ENCODE results near the gene PRRT1.

The PRRT1 gene

DNA sequence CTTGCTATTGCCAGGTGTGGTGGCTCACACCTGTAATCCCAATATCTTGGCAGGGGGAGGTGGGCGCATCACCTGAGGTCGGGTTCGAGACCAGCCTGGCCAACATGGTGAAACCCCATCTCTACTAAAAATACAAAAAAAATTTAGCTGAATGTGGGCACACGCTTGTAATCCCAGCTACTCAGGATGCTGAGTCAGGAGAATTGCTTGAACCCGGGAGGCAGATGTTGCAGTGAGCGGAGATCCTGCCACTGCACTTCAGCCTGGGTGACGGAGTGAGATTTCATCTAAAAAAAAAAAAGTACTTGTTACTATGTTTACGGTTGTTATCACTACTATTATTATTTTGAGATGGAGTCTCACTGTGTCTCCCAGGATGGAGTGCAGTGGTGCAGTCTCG is 5.2 kb upstream of the PRRT1 start:
- no peak overlapping the region for H3K4me3 ChIP-seq (ENCODE audit: low read length)
- TF ChIP-seq, protein P1, sequence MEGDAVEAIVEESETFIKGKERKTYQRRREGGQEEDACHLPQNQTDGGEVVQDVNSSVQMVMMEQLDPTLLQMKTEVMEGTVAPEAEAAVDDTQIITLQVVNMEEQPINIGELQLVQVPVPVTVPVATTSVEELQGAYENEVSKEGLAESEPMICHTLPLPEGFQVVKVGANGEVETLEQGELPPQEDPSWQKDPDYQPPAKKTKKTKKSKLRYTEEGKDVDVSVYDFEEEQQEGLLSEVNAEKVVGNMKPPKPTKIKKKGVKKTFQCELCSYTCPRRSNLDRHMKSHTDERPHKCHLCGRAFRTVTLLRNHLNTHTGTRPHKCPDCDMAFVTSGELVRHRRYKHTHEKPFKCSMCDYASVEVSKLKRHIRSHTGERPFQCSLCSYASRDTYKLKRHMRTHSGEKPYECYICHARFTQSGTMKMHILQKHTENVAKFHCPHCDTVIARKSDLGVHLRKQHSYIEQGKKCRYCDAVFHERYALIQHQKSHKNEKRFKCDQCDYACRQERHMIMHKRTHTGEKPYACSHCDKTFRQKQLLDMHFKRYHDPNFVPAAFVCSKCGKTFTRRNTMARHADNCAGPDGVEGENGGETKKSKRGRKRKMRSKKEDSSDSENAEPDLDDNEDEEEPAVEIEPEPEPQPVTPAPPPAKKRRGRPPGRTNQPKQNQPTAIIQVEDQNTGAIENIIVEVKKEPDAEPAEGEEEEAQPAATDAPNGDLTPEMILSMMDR (conservative IDR thresholded peaks at IDR 0.05; ENCODE audit: low read length): no peak
- DNase-seq (ENCODE audit: low read depth): no peak

DNA sequence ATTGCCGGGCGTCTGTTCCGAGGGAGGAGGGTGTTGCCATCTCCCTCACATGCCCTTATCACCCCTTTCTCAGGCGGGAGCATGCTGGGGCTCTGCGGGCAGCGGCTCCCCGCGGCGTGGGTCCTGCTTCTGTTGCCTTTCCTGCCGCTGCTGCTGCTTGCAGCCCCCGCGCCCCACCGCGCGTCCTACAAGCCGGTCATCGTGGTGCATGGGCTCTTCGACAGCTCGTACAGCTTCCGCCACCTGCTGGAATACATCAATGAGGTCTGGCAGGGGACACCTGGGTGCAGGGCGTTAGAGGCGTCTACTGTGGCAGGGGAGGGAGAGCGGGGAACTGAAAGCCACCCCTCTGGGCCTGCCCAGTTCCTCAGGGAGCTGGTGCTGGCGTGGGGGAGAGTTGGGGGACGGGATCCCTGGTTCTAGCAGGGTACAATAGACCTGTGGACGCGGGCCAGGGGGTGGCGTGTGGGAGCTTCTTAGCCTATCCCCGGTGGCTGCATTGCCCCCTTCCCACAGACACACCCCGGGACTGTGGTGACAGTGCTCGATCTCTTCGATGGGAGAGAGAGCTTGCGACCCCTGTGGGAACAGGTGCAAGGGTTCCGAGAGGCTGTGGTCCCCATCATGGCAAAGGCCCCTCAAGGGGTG is 2.9 kb upstream of the PRRT1 start:
- peak overlapping the region; percentile 94 for H3K4me3 ChIP-seq (ENCODE audit: low read length)
- DNase-seq (ENCODE audit: low read depth): peak; percentile 58
- TF ChIP-seq, protein P1 (conservative IDR thresholded peaks at IDR 0.05; ENCODE audit: low read length): peak; percentile 61

DNA sequence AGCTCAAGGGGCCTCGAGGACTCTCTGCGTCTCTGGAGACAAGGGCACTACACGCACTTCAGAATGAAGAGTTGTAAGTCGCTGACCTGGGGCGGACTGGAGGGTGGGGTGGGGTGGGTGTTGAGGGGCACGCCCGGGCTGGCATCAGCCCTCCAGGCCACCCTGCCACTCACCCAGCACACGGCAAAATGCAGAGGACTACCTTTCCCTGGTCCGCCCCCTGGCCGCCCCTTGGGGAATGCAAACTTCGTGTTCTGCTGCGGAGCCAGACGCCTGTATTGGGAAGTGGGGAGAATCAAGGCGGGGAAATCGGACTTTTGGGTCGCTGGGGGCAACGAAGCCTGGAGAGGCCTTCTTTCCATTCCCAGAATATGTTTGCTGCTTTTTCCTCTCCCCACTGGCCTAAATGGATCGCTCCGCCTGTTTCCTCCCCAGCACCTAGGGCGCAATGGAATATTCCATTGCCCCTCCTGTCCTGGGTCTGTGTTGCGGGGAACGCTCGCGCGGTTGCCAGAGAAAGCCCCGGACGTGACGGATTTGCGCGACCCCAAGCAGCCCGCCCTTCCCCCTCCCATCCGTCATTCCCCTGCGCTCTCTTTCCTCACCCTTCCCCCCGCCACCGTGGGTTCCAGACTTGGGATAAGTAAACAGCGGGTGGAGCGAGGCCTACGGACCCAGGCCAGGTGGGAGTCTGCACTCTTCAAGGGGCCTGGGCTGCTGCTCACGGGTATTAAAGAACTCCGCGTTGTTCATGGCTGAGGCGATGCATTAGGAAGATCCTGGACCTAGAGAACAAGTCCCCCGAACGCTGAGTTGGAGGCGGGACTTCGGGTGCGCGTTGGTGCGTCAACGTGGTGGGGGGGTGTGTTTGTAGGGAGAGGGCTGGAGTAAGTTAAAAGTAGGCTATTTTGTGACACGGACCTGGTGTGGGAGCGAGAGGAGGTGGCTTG is 2.1 kb upstream of the PRRT1 start, which contains the start of gene PPT2:
Gene PPT2, plus strand, starts transcription at position 578 of the 950 bp plus-strand sequence. CDS start 454 bp downstream, outside the sequence.
- TF ChIP-seq, protein P1 (conservative IDR thresholded peaks at IDR 0.05; ENCODE audit: low read length): peak; percentile 30
- peak within 1 kb of the TSS; percentile 94 for H3K4me3 ChIP-seq (ENCODE audit: low read length)
- peak; percentile 90 for DNase-seq (ENCODE audit: low read depth)

DNA sequence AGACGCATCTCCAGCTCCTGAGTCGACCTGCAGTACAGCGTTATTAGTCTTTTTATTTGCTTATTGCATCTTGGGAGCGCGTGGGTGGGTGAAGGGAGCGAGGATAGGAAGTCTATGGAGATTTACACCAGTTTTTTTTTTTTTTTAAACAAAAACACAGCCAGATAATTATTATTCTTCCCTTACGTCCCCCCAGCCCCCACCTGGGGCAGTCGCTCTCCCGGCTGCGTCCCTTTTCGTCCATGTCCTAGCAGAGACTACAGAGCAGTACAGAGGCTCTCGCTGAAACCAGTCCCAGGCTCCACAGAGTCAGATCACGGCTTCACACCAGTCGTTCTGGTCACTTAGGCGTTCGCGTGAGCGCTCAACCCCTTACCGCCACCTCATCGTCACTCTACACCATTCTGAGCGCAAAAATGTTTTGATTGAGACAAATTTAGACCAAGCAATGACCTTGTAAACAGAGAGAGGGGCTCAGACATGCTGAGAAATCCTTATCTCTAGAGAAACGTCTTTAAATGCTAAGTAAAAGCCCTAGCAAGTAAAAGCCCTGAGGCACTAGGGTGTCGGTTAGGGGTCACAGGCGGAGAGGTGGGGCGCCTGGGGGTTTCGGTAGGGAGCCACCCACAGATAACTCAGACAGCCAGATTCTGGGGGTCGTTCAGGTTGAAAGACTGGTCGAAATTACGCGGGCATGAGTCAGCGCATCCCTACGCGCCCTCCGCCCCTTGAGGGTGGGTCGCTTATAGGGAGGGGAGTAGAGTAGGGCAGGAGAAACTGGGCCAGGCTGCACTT is 1.2 kb upstream of the PRRT1 start:
- DNase-seq (ENCODE audit: low read depth): peak; percentile 18
- H3K4me3 ChIP-seq (ENCODE audit: low read length): peak overlapping the region; percentile 94
- TF ChIP-seq, protein P1 (conservative IDR thresholded peaks at IDR 0.05; ENCODE audit: low read length): no peak

DNA sequence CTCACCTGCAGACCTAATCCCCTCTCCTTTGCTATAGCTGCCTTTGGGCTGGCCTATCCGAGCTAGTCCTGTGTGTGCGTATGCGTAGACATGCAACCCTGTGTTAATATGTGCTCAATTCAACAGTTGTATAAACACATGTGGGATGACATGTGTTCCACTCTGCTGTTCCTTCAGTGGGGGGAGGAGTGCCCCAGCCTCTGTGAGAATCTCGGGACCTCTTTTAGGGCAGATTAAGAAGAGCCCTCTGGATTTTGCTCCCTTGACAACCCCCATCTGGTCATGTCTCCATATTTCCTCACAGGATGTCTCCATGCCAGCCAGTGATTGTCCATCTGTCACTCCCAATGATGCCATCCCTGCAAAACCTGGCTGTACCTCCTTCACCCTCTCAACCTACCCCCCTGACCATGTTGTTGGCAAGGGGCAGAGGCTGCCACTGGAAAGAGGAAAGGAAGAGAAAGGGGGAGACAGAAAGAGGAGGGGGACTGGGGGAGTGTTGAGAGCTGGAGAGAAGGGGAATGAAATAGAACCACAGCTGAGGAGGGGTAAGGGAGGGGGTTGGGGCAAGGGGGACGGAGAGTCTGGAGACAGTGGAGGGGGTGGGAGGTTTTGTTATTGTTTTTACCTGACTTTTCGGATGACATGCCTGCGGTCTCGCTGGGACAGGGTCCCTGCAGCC is 417 bp downstream of the PRRT1 start:
- TF ChIP-seq, protein P1 (conservative IDR thresholded peaks at IDR 0.05; ENCODE audit: low read length): no peak
- peak overlapping the region; percentile 94 for H3K4me3 ChIP-seq (ENCODE audit: low read length)
- DNase-seq (ENCODE audit: low read depth): no peak

Measured in AG10803 (cell line).